HL-60 (cell line): Measurements from ENCODE around the gene TSHZ2.

Source experiments
- DNase-seq, 2 experiments: peaks; one replicate each; pipeline ENCODE4 v3.0.0-alpha.2; 2010 to 2020; ENCODE audit warnings: low read depth in 1 of 2, low spot score in 1 of 2
- H3K27ac ChIP-seq: fragments of 250-450 bp; sonication (Bioruptor Pico); replicated peaks from 2 replicates; pipeline ENCODE4 v1.5.1; 2020; ENCODE audit warnings: mild to moderate bottlenecking, moderate library complexity
- H3K27me3 ChIP-seq: fragments of 250-450 bp; sonication (Bioruptor Pico); 2 replicates; pipeline ENCODE4 v1.5.1; 2021; ENCODE audit warnings: mild to moderate bottlenecking, moderate library complexity; ENCODE audit not compliant: insufficient read depth, poor library complexity, severe bottlenecking
- H3K4me3 ChIP-seq: replicated peaks from 2 replicates; pipeline ENCODE4 v1.5.1; 2011; ENCODE audit warnings: mild to moderate bottlenecking, control low read depth, low read length; ENCODE audit not compliant: insufficient read depth
- CTCF ChIP-seq: IDR thresholded peaks from one replicate; pipeline ENCODE4 v1.5.1; 2011; ENCODE audit warnings: low read length, control low read depth, inconsistent platforms; ENCODE audit not compliant: insufficient read depth
- GABPA ChIP-seq: IDR thresholded peaks from 2 replicates; pipeline ENCODE4 v1.6.1; 2012; ENCODE audit warnings: low read depth
- POLR2AphosphoS5 ChIP-seq: IDR thresholded peaks from 2 replicates; pipeline ENCODE4 v1.6.1; 2012; ENCODE audit warnings: low read depth
- REST ChIP-seq: IDR thresholded peaks from 2 replicates; pipeline ENCODE4 v1.6.1; 2012; ENCODE audit warnings: low read depth; ENCODE audit not compliant: insufficient replicate concordance
- SPI1 ChIP-seq: IDR thresholded peaks from 2 replicates; pipeline ENCODE4 v1.6.1; 2012; ENCODE audit warnings: low read depth, mild to moderate bottlenecking, borderline replicate concordance

TSHZ2 gene

GRCh38 chr20:53336892-53337291 is 364.7 kb downstream of the TSHZ2 start:
- Histone ChIP-seq H3K4me3 (no peak overlapping the region), H3K27ac (no peak overlapping the region), H3K27me3 (no peaks in the 10 kb centered on the region)
- DNase-seq = no peak
- TF ChIP-seq POLR2AphosphoS5 (no peak), GABPA (no peak), CTCF (no peak), SPI1 (no peak), REST (no peak)

- Histone ChIP-seq H3K27ac (no peak overlapping the region), H3K27me3 (no peaks in the 10 kb centered on the region), H3K4me3 (no peak overlapping the region)
- no peak for TF ChIP-seq GABPA
- no peak for TF ChIP-seq POLR2AphosphoS5
- no peak for TF ChIP-seq SPI1
- no peak for TF ChIP-seq REST
- TF ChIP-seq CTCF = no peak
- DNase-seq = no peak
Observed at GRCh38 chr20:53337390-53338101, 365.4 kb downstream of the TSHZ2 start.

- Histone ChIP-seq H3K27me3 (no peaks in the 10 kb centered on the region), H3K4me3 (no peak overlapping the region), H3K27ac (no peak overlapping the region)
- DNase-seq = no peak
- TF ChIP-seq REST = no peak
- no peak for TF ChIP-seq GABPA
- TF ChIP-seq POLR2AphosphoS5 = no peak
- no peak for TF ChIP-seq CTCF
- no peak for TF ChIP-seq SPI1
Observed at GRCh38 chr20:53338716-53339115, 366.6 kb downstream of the TSHZ2 start.
